HG03575 (cell line): ENCODE data around the gene GSTM1.

Source experiments
- ATAC-seq: cut with Tn5 transposase; IDR thresholded peaks from one replicate; pipeline ENCODE4 v1.9.1; 2021; ENCODE audit not compliant: unreplicated experiment, insufficient number of reproducible peaks, low FRiP score; ENCODE audit errors: extremely low read depth

GSTM1 gene

GRCh38 chr1:109687641-109688499 lies at the start of gene GSTM1:
TSS of gene GSTM1 (plus strand) at chr1:109687817. CDS start at chr1:109687874, 57 bp downstream.
- peak; percentile 64 for ATAC-seq

- ATAC-seq, result no peak
These were observed 48.4 kb upstream of the GSTM1 start for GRCh38 chr1:109639063-109639840.

GRCh38 chr1:109639841-109640184 lies 47.8 kb upstream of the GSTM1 start:
- no peak for ATAC-seq

GRCh38 chr1:109640285-109640865 lies 47.2 kb upstream of the GSTM1 start:
- ATAC-seq, result no peak

GRCh38 chr1:109641078-109641740 lies 46.4 kb upstream of the GSTM1 start:
- no peak for ATAC-seq

- ATAC-seq, result no peak
These were observed 45.8 kb upstream of the GSTM1 start for GRCh38 chr1:109641861-109642260.

GRCh38 chr1:109642626-109643025 lies 45.0 kb upstream of the GSTM1 start:
- ATAC-seq, result no peak

- no peak for ATAC-seq
These were observed 44.0 kb upstream of the GSTM1 start for GRCh38 chr1:109643385-109644230.

GRCh38 chr1:109644670-109645069 lies 42.9 kb upstream of the GSTM1 start:
- ATAC-seq, result no peak

GRCh38 chr1:109649491-109649914 lies 38.1 kb upstream of the GSTM1 start:
- no peak for ATAC-seq

GRCh38 chr1:109650609-109651008 lies 37.0 kb upstream of the GSTM1 start:
- no peak for ATAC-seq

GRCh38 chr1:109652402-109652801 lies 35.2 kb upstream of the GSTM1 start:
- ATAC-seq, result no peak

- ATAC-seq, result no peak
These were observed 34.3 kb upstream of the GSTM1 start for GRCh38 chr1:109653306-109653705.

GRCh38 chr1:109654519-109654918 lies 33.1 kb upstream of the GSTM1 start:
- ATAC-seq, result no peak

- ATAC-seq, result no peak
These were observed 31.8 kb upstream of the GSTM1 start, which contains the start of gene GSTM4 for GRCh38 chr1:109655615-109656519. TSS of gene GSTM4 (plus strand) at chr1:109656099. CDS start at chr1:109656390, 291 bp downstream.

- no peak for ATAC-seq
These were observed 30.2 kb upstream of the GSTM1 start for GRCh38 chr1:109657395-109657794.

- ATAC-seq, result no peak
These were observed 29.6 kb upstream of the GSTM1 start for GRCh38 chr1:109657970-109658369.
